Central memory CD4-positive, alpha-beta T cell (primary cell): Measurements from ENCODE around the gene ARMC8.

Experiments
- DNase-seq: peaks from one replicate; pipeline ENCODE4 v3.0.0; 2022

Gene ARMC8

DNA sequence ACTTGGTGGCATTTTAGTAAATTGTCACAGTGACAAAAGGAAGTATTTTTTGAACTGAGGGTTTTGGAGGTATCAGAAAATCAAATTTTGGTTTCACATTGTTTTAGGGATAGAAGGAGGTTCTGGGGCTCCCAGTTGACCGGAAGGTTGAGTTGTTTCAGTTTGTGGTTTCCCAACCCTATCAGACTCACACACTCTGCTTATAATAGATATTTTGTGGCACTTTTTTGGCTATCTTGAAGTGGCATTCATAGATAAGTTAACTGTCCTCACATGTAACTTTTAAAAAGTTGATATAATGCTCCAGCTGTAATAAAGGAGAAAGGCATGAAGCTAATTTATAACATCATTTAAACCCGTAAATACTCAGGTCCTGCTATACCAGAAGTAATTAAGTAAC is 12.8 kb downstream of the ARMC8 start:
- DNase-seq: no peak

DNA sequence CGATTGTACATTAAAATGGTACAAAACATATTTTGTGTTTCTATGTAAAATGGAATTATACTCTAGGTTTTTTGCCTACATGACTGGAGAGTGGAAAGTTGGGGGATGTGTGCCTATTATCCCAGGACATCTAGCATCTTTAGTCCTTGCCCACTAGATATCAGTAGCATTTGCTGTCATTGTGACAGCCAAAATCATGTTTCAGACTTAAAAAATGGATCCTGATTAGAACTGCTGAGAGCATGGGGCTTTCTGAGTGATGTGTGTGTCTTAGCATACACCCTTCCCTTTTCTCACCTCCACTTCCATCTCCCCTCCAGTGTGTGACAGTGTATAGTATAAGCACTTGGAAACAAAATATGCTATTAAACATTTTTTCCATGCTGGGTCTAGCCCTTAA is 13.3 kb downstream of the ARMC8 start:
- DNase-seq: no peak

DNA sequence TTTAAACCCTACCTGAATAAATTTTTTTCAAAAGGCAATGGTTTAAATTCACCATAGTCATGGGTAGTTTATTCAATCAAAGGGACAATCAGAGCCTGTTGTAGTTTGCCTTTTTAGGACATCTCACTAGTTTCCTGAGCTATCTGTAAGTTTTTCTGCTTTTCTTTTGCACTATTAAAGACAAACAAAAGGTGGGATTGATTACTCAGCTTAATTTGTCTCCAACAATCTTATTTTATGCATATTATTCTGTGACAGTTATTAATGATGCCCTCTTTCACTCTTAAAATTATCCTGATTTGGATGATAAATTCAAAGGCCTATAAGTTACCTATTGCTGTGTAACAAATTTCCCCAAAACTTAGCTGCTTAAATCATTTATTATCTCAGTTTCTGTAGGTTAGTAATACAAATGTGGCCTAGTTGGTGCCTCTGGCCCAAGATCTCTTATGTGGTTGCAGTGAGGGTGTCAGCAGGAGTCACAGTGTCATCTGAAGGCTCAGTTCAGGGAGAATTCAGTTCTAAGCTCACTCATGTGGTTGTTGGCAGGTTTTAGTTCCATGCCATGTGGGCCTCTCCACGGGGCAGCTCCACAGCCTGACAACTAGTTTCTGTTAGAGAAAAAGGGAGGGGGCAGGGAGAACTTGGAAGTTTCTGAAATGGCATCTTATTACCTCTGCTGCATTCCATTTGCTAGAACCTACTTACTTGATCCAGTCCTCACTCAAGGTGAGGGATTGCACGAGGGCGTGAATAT is 16.0 kb downstream of the ARMC8 start:
- DNase-seq: no peak

DNA sequence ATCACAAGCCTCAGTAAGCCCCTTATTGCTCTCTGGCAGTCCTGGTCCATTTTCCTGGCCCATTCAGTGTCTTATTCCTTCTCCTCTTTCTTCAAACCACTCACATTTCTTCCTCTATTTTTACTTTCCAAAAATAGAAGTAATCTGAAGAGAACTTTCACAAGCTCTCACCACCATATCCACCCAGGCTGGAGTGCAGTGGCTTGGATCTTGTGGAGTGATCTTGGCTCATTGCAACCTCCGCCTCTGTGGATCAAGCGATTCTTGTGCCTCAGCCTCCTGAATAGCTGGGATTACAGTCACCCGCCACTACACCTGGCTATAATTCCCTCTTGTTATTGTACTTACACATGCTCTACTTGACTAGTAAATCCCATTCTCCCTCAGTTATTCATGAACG is 16.8 kb downstream of the ARMC8 start:
- DNase-seq: no peak

DNA sequence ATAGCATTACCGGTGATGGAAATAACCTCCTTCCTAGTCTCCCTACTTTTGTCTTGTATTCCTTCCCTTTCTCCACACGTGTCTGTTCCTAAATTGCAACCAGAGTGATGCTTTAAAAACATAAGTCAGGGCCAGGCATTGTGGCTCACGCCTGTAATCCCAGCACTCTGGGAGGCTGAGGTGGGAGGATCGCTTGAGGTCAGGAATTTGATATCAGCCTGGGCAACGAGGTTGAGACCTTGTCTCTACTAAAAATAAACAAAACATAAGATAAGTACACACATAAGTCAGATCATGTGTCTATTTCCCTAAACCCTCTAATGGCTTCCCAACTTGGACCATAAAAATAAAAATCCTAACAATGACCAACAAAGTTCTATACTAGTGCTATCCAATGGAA is 18.4 kb downstream of the ARMC8 start:
- no peak for DNase-seq

DNA sequence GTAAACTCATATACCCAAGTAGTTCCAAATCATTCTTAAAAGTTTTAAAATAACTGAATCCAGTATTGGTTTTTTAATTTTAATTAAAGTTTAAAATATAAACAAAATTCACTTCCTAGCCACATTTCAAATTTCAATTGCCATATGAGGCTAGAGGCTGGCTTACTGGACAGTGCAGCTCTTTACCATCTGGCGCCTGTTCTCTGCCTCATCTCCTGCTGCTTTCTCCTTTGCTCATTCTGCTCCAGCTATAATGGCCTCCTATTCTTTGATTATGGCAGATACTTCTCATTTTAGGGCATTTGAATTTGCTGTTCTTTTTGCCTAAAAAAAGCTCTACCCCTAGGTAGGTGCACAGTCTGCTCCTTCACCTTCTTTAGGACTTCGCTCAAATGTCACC is 19.1 kb downstream of the ARMC8 start:
- DNase-seq: no peak

DNA sequence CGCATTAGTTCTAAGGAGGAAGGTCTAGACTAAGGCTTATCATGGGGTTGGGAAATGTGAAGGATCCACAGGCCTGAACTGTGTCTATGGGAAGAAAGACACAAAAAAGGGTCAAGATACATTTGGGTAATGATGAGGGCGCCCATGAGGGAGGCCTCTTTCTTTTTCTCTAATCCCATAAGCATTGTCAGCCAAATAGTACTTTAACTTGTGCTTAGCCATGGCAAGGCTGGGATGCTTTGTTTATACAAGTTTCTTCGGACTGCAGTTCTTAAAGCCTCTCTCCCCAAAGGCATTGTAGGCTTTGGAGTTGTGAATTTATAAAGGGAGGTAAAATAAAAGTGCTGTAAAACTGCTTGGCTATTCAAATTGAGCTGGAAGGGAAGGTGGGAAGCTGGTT is 23.4 kb downstream of the ARMC8 start:
- DNase-seq: no peak

DNA sequence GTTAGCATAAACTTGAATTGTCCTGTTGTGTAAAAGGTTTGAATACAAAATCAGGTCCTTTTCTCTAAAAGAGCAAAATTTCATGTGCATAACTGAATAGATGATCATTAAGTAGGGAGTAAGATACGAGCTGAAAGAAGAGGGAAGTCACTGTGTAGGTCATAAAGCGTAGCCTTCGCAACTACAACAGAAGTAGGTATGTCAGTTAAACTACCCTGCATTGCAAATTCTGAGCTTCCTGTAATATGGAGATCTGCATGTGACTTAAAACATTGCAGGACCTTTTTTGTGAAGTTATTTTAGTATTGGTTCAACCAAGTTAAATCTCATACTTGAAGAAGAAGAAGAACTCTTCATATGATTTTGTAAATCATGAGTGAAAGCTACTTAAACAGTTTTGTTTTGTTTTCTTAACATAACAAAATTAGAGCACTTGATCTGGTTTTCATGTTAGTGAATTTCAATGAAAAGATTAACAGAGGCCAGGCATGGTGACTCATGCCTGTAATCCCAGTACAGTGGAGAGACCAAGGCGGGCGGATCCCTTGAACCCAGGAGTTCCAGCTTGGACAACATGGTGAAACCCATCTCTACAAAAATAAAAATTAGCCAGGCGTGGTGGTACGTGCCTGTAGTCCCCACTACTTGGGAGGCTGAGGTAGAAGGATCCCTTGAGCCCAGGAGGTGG is 26.4 kb downstream of the ARMC8 start:
- DNase-seq: no peak

GRCh38 chr3:138219255-138219654 is 32.2 kb downstream of the ARMC8 start:
- DNase-seq: no peak

DNA sequence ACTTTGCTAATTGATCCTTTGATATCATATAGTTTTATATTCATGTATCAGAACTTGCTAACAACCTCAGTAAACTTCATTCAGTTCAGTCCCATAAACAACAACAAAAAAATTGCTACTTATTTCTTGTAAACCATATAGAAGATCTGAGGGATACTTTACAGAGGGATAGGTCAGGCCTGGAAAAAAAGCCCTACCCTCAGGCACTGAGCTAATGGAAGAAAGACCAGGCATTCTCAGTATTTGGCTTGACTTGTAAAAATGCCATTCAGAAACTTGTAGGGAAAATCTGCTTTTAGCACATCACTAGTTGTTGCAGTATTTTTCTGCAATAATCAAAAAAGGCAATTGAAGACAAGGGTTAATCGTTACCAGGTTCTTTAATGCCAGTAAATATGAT is 33.1 kb downstream of the ARMC8 start:
- no peak for DNase-seq

DNA sequence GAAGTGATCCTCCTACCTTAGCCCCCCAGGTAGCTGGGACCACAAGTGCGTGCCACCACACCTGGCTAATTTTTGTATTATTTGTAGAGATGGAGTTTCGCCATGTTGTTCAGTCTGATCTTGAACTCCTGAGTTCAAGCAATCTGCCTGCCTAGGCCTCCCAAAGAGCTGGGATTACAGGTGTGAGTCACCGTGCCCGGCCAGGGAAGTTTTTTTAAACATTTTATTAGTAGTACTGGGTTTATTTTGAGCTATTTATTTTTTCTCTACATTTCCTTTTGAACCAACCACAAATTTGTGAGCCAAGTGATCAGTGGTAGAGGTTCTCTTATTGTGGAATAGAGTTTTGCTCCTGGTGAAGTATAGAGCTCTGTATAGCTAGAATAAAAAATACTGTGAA is 33.7 kb downstream of the ARMC8 start:
- DNase-seq: no peak

DNA sequence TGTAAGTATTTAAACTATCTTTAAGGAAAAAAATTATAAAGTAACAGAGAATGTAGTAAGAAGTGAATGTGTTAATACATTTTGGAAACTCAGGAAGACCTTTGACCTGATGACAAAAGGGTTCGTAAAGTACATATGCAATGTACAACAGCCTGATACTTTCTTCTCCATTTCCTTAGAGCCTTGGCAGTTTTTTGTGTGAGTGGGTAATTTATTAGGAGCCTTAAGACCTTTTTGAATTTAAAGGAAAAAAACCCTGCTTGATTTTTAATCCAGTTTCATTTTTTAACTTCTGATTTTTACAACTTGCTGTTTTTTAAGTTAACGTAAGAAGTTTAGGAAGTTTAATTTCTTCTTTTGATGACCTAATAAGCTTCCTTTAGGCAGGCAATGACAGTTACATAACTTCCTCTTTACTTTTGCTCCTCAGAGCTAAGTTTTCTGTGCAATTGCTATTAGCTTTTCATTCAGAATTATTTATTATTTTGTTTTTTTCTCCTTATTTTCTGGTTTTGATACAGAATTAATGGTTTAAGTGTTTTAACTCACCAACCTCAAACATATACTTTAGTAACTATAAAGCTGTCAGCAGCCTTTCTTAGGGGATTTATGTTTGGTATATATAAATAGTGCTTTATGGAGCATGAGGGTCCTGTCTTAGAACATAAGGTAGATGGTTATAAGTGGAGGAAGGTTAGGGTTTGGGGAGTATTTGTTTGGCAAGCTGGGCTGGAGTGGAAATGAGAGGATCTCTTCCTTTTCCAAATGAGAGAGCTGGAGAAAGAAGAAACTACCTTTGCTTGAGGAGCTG is 35.2 kb downstream of the ARMC8 start:
- DNase-seq: no peak

- no peak for DNase-seq
Measured at GRCh38 chr3:138222942-138223287, 35.8 kb downstream of the ARMC8 start.

GRCh38 chr3:138227650-138228049 is 40.5 kb downstream of the ARMC8 start:
- DNase-seq: no peak

- no peak for DNase-seq
Measured at GRCh38 chr3:138230525-138230924, 43.4 kb downstream of the ARMC8 start.

- no peak for DNase-seq
Measured at GRCh38 chr3:138232705-138233364, 45.7 kb downstream of the ARMC8 start.

DNA sequence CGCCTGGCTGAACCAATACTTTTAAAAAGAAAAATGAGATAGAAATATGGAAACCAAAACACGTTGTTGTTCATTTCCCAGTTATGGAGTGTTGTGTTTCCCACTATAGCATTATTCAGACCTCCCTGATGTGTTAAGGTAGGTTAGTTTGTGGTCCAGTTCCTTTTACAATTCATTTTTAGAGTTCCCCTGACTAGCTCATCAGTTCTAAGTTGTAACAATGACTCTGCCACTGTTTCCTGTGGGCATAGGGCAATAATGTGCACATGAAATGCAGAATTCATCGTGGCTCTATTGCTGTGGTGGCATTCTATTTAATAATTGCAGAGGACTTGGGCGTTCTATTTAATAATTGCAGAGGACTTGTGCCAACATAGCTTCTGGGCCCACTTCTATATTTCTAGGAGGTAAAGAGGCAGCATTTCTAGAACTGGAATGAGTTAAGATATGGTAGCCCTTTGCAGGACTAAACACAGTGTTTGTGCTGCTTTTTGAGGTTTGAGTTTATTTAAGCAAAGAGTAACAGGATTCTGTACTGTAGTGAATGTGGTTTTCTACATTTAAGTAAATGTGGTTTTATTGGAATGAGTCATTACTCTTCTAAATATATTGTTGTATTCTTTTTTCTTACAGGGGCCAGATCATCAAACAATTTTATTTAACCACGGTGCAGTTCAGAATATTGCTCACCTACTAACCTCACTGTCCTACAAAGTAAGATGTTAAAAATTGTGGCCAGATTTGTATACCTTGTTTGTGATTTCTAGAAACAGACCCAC is 47.5 kb downstream of the ARMC8 start:
- no peak for DNase-seq

DNA sequence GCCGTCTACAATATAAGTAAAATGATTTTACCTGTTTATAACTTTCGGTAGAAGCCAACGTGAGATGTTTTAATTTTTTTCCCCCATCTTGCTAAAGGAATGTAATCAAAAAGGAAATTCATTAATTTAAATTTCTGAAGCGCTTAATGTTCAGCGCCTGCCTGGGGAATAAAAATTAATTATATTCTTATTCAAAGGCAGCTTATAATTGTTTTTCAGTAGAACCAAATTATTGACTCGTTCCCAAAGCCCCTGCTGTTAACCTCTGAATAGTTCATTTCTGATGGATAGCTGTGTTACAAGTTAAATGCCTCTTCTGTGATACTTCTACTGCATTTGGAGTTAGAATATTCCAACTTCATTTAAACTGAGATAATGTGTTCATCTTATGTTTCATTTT is 51.6 kb downstream of the ARMC8 start:
- DNase-seq: no peak

GRCh38 chr3:138241061-138241460 is 54.0 kb downstream of the ARMC8 start:
- DNase-seq: no peak

DNA sequence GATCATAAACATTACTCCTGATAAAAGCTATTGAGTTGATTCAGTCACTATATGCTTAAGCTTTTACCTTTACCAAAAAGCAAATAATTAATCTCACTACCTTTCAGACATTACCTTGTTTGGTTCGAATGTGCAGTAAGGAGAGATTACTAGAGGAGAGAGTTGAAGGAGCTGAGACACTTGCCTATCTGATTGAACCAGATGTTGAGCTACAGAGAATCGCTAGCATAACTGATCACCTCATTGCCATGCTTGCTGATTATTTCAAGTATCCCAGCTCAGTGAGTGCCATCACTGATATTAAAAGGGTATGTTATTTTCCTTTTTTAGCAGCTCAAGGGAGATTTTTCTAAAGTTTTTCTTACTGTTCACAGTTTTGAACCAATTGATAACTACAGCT is 54.6 kb downstream of the ARMC8 start:
- no peak for DNase-seq

GRCh38 chr3:138242466-138242865 is 55.4 kb downstream of the ARMC8 start:
- DNase-seq: no peak

GRCh38 chr3:138245026-138245425 is 57.9 kb downstream of the ARMC8 start:
- DNase-seq: no peak

- no peak for DNase-seq
Measured at GRCh38 chr3:138249636-138250035, 62.5 kb downstream of the ARMC8 start.
